Endothelial cell (in vitro differentiated cells): ENCODE results near the gene ACSL6. TPM values are rescaled to one million over a fixed set of nuclear protein-coding genes. Genes with fewer than 3 reads are reported as not detected.
A peak's percentile ranks its signal among the peaks of the same experiment; 100 is the strongest.

Experiments used
- DNase-seq: peaks from one replicate; pipeline ENCODE4 v3.0.0; 2021; ENCODE audit warnings: low spot score
- H3K27ac Mint-ChIP-seq: one replicate; pipeline ENCODE4 v1.8.0; 2021; ENCODE audit warnings: mixed read lengths, inconsistent platforms; ENCODE audit not compliant: unreplicated experiment
- H3K27me3 Mint-ChIP-seq: one replicate; pipeline ENCODE4 v1.8.0; 2021; ENCODE audit warnings: mild to moderate bottlenecking, moderate library complexity, mixed read lengths, inconsistent platforms; ENCODE audit not compliant: unreplicated experiment
- H3K36me3 Mint-ChIP-seq: one replicate; pipeline ENCODE4 v1.8.0; 2021; ENCODE audit warnings: mild to moderate bottlenecking, low read depth, mixed read lengths, inconsistent platforms; ENCODE audit not compliant: unreplicated experiment
- H3K4me1 Mint-ChIP-seq: one replicate; pipeline ENCODE4 v1.8.0; 2021; ENCODE audit warnings: mild to moderate bottlenecking, mixed read lengths, inconsistent platforms; ENCODE audit not compliant: unreplicated experiment
- H3K4me3 Mint-ChIP-seq: one replicate; pipeline ENCODE4 v1.8.0; 2021; ENCODE audit warnings: mild to moderate bottlenecking, mixed read lengths, inconsistent platforms; ENCODE audit not compliant: unreplicated experiment
- H3K9me3 Mint-ChIP-seq: one replicate; pipeline ENCODE4 v1.8.0; 2021; ENCODE audit warnings: mixed read lengths, inconsistent platforms; ENCODE audit not compliant: unreplicated experiment
- total RNA-seq: library from RNA; stranded (reverse); fragmentation: NEBNext Ultra II Directional; extraction: Animal tissue kit (Norgen Biotek cat#: 25700); gene quantifications from one replicate; pipeline ENCODE4 v1.2.1, GENCODE V29; 2021; ENCODE audit not compliant: unreplicated experiment
- TF ChIP-seq, protein P1 (sequence below): fragments of 200-600 bp; sonication (generic); IDR thresholded peaks from one replicate; pipeline ENCODE4 v1.5.0; 2021; ENCODE audit warnings: antibody characterized with exemption; ENCODE audit not compliant: unreplicated experiment

The ACSL6 gene
- total RNA-seq, 1 donor from 2014 or later: 0.80 TPM

- no peak overlapping the region for H3K27ac Mint-ChIP-seq
- peaks cover 19% of the 10 kb centered on the region for H3K27me3 Mint-ChIP-seq
- TF ChIP-seq, protein P1, sequence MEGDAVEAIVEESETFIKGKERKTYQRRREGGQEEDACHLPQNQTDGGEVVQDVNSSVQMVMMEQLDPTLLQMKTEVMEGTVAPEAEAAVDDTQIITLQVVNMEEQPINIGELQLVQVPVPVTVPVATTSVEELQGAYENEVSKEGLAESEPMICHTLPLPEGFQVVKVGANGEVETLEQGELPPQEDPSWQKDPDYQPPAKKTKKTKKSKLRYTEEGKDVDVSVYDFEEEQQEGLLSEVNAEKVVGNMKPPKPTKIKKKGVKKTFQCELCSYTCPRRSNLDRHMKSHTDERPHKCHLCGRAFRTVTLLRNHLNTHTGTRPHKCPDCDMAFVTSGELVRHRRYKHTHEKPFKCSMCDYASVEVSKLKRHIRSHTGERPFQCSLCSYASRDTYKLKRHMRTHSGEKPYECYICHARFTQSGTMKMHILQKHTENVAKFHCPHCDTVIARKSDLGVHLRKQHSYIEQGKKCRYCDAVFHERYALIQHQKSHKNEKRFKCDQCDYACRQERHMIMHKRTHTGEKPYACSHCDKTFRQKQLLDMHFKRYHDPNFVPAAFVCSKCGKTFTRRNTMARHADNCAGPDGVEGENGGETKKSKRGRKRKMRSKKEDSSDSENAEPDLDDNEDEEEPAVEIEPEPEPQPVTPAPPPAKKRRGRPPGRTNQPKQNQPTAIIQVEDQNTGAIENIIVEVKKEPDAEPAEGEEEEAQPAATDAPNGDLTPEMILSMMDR: no peak
- H3K9me3 Mint-ChIP-seq: no peaks in the 10 kb centered on the region
- H3K36me3 Mint-ChIP-seq: no peaks in the 10 kb centered on the region
- DNase-seq: no peak
- H3K4me1 Mint-ChIP-seq: peaks cover 12% of the 10 kb centered on the region
- H3K4me3 Mint-ChIP-seq: peak overlapping the region; percentile 82
Measured at GRCh38 chr5:132010989-132011621, 353 bp downstream of the ACSL6 start.

DNA sequence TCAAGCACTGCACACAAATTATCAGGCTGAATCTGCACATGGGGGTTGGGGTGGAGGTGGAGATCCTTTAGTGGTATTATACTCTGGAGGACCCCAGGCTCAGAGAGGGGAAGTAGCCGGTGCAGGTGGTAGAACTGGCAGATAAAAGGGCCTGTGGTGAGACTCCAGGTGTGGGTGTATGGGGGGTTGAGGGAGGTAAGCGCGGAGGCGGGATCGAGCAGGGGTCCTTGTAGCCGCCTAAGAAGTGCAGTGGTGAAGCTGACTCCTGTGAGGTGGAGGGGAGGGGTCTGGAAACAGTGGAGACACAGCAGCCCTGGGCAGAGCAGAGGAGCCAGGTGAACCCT, 841 bp downstream of the ACSL6 start:
- no peaks in the 10 kb centered on the region for H3K9me3 Mint-ChIP-seq
- peaks cover 19% of the 10 kb centered on the region for H3K27me3 Mint-ChIP-seq
- peaks cover 12% of the 10 kb centered on the region for H3K4me1 Mint-ChIP-seq

DNA sequence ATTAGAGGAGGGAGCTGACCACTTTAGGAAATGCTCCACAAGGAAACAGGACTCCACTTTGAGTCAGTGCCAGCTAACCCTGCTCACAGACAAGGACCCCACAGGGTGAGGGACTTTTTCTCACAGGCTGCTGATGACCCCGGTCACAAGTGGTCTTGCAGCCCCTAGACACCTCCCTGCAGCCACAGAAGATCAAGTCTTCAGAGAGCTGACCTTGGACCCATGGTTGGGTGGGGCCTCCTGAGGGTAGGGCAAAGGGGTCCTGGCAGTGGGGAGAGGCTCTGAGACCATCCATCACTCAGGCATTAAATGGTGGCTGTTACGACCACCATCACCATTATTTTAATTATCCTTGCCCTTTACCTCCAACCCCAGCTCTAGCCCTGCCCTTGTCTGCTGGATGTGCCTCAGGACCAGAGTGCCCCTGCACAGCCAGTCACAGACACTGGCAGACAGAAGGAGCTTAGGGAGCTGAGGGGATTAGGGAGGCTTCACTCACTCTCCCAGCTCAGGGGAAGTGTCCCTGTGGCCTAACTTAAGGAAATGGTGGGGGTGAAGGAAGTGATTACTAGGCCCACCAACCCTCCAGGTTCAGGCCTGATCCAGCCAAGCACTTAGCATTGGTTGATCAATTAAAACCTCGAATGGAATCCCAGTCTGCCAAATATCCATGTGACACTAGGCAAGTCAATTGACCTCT, 1.6 kb downstream of the ACSL6 start:
- no peak overlapping the region for H3K4me3 Mint-ChIP-seq
- no peak for DNase-seq
- H3K36me3 Mint-ChIP-seq: no peaks in the 10 kb centered on the region
- peaks cover 12% of the 10 kb centered on the region for H3K4me1 Mint-ChIP-seq
- no peaks in the 10 kb centered on the region for H3K9me3 Mint-ChIP-seq
- TF ChIP-seq, protein P1: no peak
- peaks cover 22% of the 10 kb centered on the region for H3K27me3 Mint-ChIP-seq
- H3K27ac Mint-ChIP-seq: no peak overlapping the region

More for the DNA sequence above, 841 bp downstream of the ACSL6 start:
- no peak overlapping the region for H3K27ac Mint-ChIP-seq
- no peak for DNase-seq
- H3K36me3 Mint-ChIP-seq: no peaks in the 10 kb centered on the region
- TF ChIP-seq, protein P1: no peak
- H3K4me3 Mint-ChIP-seq: peak overlapping the region; percentile 82

DNA sequence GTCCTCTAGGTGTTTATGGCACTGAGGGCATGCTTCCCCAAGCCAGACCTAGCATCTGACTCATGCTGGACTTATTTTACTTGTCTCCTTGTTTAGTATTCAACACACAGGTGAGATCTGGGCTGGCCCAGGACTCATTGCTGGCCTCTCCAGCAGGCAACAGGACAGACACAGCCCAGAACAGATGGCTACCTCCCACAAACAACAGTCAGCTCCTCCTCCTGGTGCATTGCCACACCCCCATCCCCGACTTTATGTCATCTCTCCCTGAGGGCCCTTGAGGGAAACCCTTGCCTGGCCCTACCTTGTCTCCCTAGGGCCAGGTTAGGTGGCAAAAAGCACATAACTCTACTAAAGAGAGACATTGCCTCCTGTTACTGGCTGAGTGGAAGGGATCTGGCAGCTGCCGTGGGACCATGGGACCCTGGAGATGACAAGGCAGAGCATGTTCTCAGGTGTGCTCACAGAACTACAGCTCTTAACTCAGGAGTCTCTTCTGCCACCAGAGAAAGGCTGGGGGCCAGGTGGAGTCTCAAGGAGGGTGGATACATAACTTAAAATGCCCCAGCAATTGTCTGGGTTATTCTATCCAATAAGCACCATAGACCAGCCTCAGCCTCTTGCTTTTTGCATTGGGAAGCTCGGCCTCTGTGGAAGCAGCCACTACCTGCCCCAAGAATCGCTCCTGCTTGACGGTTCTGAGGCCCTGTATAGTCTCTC, 2.3 kb downstream of the ACSL6 start:
- Mint-ChIP-seq H3K9me3 (no peaks in the 10 kb centered on the region), H3K27ac (no peak overlapping the region), H3K36me3 (no peaks in the 10 kb centered on the region), H3K4me1 (peaks cover 12% of the 10 kb centered on the region), H3K27me3 (peaks cover 22% of the 10 kb centered on the region), H3K4me3 (no peak overlapping the region)
- TF ChIP-seq, protein P1: no peak
- DNase-seq: no peak

DNA sequence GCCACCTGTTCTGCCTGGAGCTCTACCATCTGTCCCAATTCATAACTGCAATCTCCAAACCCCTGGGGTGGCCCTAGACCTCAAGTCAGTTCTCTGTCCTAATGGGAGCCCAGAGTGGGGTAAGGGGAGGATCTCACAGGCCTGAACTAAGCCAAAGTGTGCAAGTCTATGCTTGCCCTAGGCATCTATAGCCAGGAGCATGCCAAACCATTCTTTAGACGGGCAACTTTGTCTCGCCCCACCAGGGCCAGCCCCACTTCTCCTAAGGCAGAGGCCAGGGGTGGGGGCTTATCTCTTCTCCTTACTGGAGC, 3.3 kb downstream of the ACSL6 start:
- no peaks in the 10 kb centered on the region for H3K36me3 Mint-ChIP-seq
- H3K9me3 Mint-ChIP-seq: no peaks in the 10 kb centered on the region
- H3K4me1 Mint-ChIP-seq: peaks cover 13% of the 10 kb centered on the region
- no peak overlapping the region for H3K4me3 Mint-ChIP-seq
- H3K27me3 Mint-ChIP-seq: peaks cover 22% of the 10 kb centered on the region
- no peak overlapping the region for H3K27ac Mint-ChIP-seq
- TF ChIP-seq, protein P1: peak; percentile 12
- no peak for DNase-seq
